Activated T-cell treated with anti-CD3 and anti-CD28 coated beads for 24 hours (primary cell): ENCODE measurements around the gene SMIM8.

ENCODE experiments used
- DNase-seq: peaks from one replicate; pipeline ENCODE4 v3.0.0-alpha.2; 2020; ENCODE audit warnings: low read depth

SMIM8 gene

GRCh38 chr6:87391334-87391733 lies 68.9 kb downstream of the SMIM8 start:
- no peak for DNase-seq
